ENCODE data around the gene RNU5D-1.
"Not testable (repeated sequence)": the region's sequence is repeated elsewhere in the genome, so short reads cannot be mapped to it uniquely, and the experiment has no call there.

The RNU5D-1 gene

DNA sequence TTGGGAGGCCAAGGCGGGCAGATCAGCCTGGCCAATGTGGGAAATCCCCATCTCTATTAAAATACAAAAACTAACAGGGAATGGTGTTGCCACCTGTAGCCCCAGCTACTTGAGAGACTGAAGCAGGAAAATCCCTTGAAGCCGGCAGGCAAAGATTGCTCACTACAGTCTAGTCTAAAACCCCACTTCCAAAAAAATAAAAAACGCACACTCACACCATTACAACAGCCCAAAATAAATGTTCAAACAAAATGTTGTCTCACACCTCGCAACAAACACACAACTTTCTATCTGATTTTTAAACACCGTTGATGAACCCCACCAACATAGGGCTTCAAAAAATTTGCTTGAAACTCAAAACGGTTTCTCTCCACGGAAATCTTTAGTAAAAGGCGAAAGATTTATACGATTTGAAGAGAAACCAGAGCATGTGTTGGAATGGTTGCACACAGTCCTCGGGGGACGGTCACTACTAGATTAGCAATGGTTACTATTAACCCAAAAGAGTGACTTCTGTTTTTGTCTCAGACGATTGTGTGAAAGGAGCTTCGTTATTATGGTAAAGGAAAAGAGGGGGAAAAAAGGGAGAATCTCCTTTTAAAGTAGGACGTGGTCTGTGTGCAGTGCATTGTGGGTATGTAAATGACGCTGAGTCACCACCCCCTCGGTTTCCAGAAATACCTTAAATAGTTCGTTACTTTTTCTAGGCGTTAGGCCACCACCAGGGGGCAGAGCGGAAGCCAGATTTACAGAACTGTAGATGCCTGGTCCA is at the start of gene RNU5D-1:
RNU5D-1 (minus strand) TSS at position 430 of the 772 bp plus-strand sequence.
- DNase-seq (ENCODE audit: low spot score) = peak; percentile 92

DNA sequence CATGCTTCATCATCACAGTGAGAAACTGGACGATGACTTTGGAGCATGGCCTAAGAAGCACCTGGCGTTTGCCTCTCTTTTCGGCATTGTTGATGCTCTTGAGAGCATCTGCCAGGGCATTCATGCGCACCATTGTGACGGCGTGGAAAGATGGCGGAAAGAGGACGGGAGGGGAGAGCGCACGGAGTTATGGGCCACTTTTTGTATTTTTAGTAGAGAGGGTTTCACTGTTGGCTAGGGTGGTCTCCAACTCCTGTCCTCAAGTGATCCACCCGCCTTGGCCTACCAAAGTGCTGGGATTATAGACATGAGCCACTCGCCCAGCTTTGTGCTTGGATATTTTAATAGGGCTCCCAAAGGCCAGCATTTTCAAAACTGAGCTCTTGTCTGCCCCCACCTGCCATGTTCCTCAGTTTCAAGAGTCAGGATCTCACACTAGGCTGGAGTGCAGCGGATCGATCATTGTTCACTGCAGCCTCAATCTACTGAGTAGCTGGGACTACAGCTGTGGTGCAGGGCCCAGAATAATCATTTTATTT is 49.7 kb upstream of the RNU5D-1 start:
- no peak for DNase-seq (ENCODE audit: low spot score)

DNA sequence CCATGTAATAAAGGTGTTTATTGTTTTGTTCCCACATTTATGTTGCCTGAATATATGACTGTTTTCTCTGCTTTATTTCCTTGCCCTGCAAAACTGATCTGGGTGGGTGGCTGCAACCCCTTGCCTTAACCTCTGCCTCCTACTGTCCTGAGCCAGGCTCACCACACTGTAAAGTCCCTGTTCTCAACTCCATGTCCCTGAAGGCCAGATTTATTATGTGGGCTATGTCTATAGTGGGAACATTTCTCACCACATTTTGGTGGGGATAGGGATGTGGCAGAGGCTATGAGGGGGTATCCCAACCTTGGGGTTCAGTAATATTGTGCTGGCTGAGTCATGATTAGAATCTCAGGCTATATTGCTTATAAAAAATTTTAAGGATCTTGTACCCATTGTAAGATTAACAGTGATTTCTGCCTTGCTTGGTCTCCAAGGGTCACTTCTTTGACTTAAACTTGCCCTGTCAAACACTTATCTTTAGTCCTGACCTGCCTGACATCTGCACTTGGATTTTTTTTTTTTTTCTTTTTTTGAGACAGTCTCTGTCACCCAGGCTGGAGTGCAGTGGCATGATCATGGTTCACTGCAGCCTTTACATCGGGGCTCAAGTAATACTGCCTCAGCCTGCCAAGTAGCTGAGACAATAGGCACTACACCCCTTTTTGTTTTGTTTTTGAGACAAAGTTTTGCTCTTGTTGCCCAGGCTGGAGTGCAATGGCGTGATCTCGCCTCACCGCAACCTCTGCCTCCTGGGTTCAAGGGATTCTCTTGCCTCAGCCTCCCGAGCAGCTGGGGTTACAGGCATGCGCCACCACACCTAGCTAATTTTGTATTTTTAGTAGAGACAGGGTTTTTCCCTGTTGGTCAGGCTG is 48.0 kb upstream of the RNU5D-1 start:
- no peak for DNase-seq (ENCODE audit: low spot score)

DNA sequence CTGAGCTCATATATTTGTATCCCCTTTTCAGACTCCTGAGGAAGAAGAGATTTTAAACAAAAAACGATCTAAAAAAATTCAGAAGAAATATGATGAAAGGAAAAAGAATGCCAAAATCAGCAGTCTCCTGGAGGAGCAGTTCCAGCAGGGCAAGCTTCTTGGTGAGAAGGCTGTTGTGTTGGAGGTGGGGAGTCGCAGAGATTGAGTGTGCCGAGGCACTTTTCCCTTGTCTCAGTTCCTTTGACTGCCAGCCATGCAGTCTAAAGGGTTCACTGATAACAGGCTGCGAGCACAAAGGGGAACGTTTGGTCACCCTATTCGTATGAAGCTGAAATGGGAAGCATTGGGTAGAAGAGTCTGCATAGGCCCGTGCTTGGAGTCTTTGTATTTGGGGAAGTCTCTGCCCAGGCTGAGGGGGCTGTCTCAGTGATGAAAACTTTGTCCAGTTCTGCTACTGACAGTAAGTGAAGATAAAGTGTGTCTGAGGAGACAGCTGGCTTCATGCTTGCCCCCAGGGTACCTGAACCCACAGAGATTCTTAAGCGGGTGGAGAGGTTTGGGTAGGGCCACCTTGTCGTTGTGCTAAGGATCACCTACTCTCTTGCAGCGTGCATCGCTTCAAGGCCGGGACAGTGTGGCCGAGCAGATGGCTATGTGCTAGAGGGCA is 47.1 kb upstream of the RNU5D-1 start:
- no peak for DNase-seq (ENCODE audit: low spot score)

DNA sequence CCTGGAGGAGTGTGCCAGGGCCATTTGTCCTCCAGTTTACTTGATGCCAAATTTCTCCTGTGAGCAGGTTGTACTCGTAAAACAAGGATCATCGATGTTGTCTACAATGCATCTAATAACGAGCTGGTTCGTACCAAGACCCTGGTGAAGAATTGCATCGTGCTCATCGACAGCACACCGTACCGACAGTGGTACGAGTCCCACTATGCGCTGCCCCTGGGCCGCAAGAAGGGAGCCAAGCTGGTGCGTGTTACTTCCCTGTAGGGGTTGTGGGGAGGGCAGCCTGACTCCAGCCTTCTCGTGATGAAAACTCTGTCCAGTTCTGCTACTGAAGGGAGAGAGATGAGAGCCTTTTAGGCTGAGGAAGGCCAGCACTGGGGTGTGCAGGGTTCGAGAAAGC is 46.6 kb upstream of the RNU5D-1 start:
- DNase-seq (ENCODE audit: low spot score) = no peak

DNA sequence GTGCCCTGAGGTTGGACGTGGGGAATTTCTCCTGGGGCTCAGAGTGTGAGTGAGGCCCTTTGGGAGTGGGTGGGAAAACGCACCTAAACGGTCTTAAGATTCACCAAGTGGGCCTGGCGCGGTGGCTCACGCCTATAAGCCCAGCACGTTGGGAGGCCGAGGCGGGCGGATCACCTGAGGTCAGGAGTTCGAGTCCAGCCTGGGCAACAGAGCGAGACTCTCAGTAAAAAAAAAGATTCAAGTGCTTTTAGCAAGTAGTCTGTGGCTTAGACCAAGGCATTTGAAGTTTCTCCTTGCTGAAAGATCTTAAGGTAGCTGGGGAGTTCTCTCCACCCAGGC is 45.7 kb upstream of the RNU5D-1 start:
- DNase-seq (ENCODE audit: low spot score) = no peak

DNA sequence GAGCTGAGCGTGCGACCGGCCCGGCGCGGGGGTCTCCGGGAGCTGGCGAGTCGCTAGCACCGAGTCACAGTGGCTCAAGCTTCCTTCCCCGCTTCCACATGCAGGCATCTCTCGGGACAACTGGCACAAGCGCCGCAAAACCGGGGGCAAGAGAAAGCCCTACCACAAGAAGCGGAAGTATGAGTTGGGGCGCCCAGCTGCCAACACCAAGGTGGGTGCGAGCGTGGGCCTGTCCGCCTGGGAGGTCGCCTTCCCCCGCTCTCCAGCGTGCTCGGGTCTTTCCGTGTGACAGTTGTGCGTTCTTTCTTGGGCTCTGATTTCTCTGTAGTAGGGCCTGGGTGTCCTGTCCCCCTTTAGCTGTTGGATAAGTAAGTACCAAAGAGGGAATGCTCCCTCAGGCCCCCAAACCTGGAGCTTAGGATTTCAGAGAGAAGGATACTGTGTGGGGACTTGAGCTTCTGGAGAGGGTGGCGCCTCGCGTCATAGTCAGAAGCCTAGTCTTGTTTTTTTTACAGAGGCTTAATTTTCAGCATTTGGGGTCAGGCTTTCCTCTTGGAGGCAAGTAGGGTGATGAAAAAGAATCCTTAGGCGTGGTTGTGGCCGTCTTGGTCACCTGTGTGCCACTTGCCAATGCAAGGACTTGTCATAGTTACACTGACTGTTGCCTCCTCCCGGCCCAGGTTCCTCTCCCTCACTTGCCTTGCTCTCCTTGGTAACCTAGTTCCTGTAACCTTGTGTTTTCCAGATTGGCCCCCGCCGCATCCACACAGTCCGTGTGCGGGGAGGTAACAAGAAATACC is 45.2 kb upstream of the RNU5D-1 start:
- no peak for DNase-seq (ENCODE audit: low spot score)

DNA sequence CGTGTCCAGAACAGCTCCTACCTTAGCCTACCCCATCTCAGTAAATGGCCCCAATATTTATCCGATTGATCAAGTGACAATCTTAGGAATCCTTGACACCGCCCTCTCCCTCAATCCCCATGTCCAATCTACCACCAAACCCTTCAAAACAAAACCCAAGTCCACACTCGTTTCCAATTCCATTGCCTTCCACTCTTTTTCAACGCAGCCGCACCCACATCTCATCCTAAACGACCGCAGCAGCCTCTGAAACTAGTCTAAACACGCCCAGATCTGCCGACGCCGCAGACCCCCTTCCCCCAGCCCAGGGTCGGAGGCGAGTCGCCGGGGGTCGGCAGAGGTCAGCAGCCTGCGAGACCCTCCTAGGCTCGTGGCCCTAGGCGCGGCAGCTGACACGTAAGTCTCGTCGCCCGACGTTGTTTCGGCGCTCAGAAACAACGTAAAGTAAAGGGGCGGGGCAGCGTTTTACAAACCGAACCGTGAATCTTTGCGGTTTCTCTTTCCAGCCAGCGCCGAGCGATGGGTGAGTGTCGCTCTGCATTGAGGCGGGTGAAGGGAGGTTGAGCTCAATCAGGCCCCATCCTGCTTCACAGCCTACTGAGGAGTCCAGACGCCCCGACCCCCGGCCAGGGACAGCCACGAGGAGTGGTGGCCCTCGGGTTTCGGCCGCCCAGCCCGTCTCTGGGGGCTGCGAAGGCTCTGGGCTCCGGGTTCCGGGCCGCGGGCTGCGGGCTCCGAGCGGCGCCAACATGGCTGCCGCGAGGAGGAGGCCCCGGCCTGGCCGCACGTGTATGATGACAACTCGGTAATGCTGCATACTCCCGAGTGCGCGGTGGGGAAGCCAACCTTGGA is 44.3 kb upstream of the RNU5D-1 start, which contains the start of gene RPS8:
RPS8 (plus strand) TSS at position 463 of the 852 bp plus-strand sequence; CDS start at position 520, 57 bp downstream.
- peak; percentile 80 for DNase-seq (ENCODE audit: low spot score)

DNA sequence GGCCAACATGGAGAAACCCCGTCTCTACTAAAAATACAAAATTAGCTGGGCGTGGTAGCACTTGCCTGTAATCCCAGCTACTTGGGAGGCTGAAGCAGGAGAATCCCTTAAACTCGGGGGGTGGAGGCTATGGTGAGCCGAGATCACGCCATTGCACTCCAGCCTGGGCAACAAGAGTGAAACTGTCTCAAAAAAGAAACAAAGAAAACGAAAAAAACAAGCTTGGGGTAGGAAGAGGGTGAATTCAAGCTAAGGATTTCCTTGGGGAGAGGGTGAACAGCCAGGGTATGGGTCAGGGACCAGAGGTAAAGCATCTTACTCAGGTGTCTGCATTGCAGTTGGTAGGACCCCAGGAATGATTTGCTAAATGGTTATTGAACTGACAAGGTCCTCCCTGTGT is 35.5 kb upstream of the RNU5D-1 start:
- DNase-seq (ENCODE audit: low spot score) = not testable (repeated sequence)

DNA sequence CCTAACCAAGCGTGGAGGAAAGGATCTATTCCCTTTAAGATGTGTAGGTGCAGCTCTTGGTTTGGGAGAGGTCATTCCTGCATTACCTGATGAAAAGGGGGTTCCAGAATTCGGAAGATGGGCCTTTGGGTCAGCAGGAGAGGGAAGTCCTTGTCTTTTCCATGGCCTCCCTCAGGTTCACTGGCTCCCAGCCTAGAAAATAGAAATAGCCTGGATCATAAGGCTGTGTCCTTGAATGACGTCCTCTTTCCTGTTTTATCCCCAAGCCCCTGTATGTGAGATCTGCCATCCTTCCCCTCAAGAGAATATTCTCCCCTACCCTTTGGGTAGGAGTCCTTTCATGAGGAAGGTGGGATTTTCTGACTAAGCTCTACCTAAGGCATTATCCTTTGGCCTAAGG is 29.9 kb upstream of the RNU5D-1 start:
- no peak for DNase-seq (ENCODE audit: low spot score)

DNA sequence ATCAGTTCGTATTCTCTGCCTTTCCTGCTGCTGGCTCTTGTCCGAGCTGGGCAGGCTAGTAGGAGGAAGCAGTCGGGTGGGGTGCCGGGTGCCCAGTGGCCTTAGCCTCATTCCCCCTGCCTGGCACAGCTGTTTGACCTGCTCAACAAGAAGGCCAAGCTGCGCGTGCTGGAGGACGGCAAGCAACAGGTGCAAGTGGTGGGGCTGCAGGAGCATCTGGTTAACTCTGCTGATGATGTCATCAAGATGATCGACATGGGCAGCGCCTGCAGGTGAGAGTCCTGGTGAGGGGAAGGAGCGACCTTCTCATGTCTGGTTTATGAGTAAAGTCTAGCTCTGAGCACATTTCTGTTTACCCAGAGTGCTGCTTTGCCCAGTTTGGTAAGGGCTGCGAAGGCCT is 28.1 kb upstream of the RNU5D-1 start:
- DNase-seq (ENCODE audit: low spot score) = no peak

DNA sequence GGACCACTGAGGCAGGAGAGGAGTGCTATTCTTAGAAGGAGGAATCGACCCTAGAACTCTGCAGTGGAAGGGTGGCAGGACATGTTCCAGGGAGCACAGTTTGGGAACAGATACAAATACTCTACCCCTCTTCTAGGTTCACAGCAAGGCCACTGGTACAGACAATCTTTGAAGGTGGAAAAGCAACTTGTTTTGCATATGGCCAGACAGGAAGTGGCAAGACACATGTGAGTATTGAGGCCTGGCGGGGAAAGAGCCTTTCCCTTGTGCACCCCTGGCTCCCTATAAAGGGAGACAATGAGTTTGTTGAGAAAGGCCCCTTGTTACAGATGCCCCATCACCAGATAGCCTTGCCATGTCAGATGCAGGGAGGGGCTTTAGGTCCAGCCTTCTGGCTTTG is 26.4 kb upstream of the RNU5D-1 start:
- DNase-seq (ENCODE audit: low spot score) = no peak

DNA sequence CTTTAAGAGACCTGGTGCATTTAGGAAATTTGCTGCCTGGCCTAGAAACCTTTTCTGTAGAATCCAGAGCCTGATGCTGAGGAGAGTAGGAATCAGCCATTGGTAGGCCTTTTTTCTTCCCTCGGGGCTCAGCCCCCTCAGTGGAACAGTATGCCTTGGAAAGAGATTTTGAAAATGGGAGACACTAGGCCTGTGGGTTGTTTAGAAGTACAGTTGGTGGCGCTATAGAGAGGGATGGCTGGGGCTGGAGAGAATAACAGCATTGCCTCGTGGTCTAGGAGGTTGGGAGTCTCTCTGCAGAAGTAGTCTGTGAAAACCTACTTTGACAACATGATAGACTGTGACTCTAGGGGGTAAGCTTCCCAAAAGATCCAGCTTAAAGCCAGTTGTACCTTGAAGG is 16.9 kb upstream of the RNU5D-1 start:
- no peak for DNase-seq (ENCODE audit: low spot score)

DNA sequence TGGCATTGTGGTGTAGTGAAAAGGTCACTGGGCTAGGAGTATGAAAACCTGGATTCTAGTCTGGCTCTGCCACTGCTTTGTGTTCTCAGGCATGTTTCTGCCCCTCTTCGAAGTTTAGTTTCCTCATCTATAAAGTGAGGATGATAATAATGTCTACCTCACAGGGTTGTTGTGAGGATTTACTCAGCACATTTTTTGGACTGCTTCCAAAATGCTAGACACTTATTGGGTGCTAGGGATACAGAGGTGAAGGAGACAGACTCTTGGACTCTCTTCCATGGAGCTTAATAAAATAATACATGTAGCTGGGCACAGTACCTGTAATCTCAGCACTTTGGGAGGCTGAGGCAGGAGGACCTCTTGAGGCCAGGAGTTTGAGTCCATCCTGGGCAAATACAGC is 12.2 kb upstream of the RNU5D-1 start:
- DNase-seq (ENCODE audit: low spot score) = no peak

DNA sequence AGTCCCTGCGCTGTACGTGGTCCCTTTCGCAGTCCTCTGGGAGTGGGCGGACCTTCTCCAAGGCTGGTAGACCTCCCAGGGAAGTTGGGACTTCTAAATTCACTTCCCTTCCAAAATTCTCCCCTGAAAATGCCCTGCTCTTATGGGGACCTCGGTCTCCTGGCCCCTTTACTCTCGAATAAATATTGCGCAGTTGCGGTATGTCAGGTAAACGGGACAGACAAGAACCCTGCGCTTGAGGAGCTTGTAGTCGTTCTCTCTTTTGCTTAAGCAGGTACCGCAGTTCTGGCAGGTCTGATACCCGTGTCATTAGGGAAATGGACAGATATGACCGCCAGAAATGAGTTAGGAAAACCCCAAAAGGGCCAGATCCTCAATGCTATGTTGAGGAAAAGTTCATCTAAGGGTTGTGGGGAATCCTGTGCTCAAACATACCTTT is 9.2 kb upstream of the RNU5D-1 start:
- DNase-seq (ENCODE audit: low spot score) = peak; percentile 35

DNA sequence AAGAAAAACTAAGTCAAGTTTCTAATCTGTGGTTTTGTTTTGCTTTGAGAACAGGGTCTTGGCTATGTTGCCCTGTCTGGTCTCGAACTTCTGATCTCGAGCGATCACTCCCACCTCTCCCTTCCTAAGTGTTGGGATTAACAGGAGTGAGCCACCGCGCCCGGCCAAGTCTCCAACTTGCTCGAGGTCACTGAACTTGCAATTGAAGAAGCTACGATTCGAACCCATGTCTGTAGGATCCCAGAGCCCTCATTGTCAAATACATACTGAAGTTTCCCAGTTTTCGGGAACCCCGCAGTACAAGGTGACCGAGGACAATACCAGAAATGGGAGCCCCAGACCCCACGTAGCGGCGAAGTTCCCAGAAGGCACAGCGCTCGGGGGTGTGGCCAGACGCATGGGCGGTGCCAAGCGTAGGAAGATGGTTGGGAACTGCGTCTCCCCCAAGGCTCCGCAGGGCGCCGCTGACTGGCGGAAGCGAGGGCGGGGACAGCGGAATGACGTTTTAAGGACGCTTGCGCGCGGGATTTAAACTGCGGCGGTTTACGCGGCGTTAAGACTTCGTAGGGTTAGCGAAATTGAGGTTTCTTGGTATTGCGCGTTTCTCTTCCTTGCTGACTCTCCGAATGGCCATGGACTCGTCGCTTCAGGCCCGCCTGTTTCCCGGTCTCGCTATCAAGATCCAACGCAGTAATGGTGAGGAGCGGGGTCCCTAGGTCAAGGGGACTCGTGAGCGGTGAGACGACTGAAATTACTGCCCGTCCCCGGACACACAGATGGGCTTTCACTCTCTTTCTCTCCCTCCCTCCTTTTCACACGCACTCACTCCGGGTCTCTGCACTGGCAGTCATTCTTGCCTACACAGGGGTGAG is 8.6 kb upstream of the RNU5D-1 start, which contains the start of gene KIF2C:
KIF2C (plus strand) TSS at position 531 of the 872 bp plus-strand sequence; CDS start at position 627, 96 bp downstream.
- peak; percentile 98 for DNase-seq (ENCODE audit: low spot score)

DNA sequence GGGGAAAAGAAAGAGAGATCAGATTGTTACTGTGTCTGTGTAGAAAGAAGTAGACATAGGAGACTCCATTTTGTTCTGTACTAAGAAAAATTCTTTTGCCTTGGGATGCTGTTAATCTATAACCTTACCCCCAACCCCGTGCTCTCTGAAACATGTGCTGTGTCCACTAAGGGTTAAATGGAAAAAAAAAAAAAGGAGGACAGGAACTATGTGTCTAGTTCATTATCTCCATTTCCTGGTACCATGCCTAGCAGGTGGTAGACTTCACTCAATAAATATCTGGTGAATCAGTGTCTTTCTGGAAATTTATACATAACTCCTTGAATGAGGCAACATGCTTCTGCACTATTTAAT is 8.0 kb upstream of the RNU5D-1 start:
- DNase-seq (ENCODE audit: low spot score) = not testable (repeated sequence)

DNA sequence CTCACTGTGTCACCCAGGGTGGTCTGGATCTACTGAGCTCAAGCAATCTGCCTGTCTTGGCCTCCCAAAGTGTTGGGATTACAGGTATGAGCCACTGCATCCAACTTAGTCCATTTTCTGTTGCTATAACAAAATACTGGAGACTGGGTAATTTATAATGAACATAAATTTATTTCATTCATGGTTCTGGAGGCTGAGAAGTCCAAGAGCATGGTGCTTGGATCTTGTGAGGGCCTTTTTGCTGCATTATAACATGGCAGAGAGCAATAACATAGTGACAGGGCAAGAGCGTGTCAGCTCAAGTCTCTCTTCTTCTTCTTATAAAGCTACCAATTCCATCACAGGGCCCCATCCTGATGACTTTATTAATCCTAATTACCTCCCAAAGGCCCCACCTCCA is 5.0 kb upstream of the RNU5D-1 start:
- DNase-seq (ENCODE audit: low spot score) = no peak

DNA sequence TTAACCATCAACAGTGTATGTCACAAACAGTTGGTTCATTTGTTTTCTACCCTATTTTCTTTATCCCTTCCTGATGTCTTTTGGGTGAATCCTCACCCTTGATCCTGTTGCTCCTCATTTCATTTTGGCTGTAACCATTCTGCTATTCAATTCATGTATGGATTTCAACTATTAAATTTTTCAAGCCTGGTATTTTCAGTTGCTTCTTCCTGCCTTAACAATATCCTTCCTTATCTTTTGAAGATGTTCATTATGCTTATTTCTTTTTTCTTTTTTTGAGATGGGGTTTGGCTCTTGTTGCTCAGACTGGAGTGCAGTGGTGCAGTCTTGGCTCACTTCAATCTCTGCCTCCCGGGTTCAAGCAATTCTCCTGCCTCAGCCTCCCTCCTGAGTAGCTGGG is 2.8 kb upstream of the RNU5D-1 start:
- DNase-seq (ENCODE audit: low spot score) = no peak

DNA sequence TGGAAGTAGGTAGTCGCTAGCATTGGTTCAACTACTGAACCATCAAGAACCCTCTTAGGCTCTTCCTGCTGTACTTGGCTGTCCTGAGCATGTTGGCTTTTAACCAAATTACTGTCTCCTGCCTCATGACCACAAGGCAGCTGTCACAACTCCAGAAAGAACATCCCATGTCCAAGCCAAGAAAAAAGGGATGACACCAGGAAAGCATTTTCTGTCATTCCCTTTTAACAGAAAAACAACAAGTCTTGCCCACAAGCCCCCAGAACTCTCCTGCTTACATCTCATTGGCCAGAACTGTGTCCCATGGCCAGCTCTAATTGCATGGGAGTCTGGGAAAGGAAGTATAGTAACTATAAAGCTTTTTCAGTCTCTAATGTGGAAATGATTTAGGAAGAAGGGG is 2.4 kb upstream of the RNU5D-1 start:
- DNase-seq (ENCODE audit: low spot score) = no peak
